HG02759 (cell line): ENCODE results near the gene PYCARD.
A peak's percentile ranks its signal among the peaks of the same experiment; 100 is the strongest.
"Not testable (repeated sequence)": the region's sequence is repeated elsewhere in the genome, so short reads cannot be mapped to it uniquely, and the experiment has no call there.

Experiments used
- ATAC-seq: cut with Tn5 transposase; IDR thresholded peaks from one replicate; pipeline ENCODE4 v1.9.1; 2021; ENCODE audit warnings: mild to moderate bottlenecking, moderate library complexity; ENCODE audit not compliant: unreplicated experiment

PYCARD gene

GRCh38 chr16:31202414-31203375, at the start of gene PYCARD:
Gene PYCARD, minus strand, starts transcription at chr16:31202760. Its CDS starts 70 bp downstream, at chr16:31202690.
- ATAC-seq = peak; percentile 37

GRCh38 chr16:31251435-31251834, 48.9 kb upstream of the PYCARD start:
- no peak for ATAC-seq

GRCh38 chr16:31250782-31251384, 48.3 kb upstream of the PYCARD start:
- ATAC-seq = no peak

GRCh38 chr16:31248344-31248743, 45.8 kb upstream of the PYCARD start:
- no peak for ATAC-seq

GRCh38 chr16:31246296-31246695, 43.7 kb upstream of the PYCARD start:
- no peak for ATAC-seq

GRCh38 chr16:31245598-31245997, 43.0 kb upstream of the PYCARD start:
- not testable (repeated sequence) for ATAC-seq

- ATAC-seq = no peak
Measured at GRCh38 chr16:31243734-31244670, 41.4 kb upstream of the PYCARD start.

GRCh38 chr16:31242206-31242605, 39.6 kb upstream of the PYCARD start:
- no peak for ATAC-seq

GRCh38 chr16:31238041-31238440, 35.5 kb upstream of the PYCARD start:
- no peak for ATAC-seq

GRCh38 chr16:31229501-31229900, 26.9 kb upstream of the PYCARD start:
- no peak for ATAC-seq

- no peak for ATAC-seq
Measured at GRCh38 chr16:31228206-31228605, 25.6 kb upstream of the PYCARD start.

- no peak for ATAC-seq
Measured at GRCh38 chr16:31225193-31225592, 22.6 kb upstream of the PYCARD start.

- ATAC-seq = no peak
Measured at GRCh38 chr16:31224092-31224955, 21.8 kb upstream of the PYCARD start.

- ATAC-seq = no peak
Measured at GRCh38 chr16:31223044-31223443, 20.5 kb upstream of the PYCARD start.

- no peak for ATAC-seq
Measured at GRCh38 chr16:31221357-31222160, 19.0 kb upstream of the PYCARD start.

- no peak for ATAC-seq
Measured at GRCh38 chr16:31219154-31219741, 16.7 kb upstream of the PYCARD start.

- no peak for ATAC-seq
Measured at GRCh38 chr16:31217136-31217530, 14.6 kb upstream of the PYCARD start.

GRCh38 chr16:31216422-31217135, 14.0 kb upstream of the PYCARD start, which contains the start of gene PYDC1:
Gene PYDC1, minus strand, starts transcription at chr16:31217135. Its CDS starts 107 bp downstream, at chr16:31217028.
- ATAC-seq = no peak
